IMR-90 (cell line): Measurements from ENCODE around the gene ALK. TPM values are rescaled to one million over a fixed set of nuclear protein-coding genes. Genes with fewer than 3 reads are reported as not detected.

Experiments
- ATAC-seq: fragments of 200-7000 bp; cut with Tn5 transposase; 2 replicates; pipeline ENCODE4 v1.9.1; 2020; ENCODE audit warnings: low read depth, mild to moderate bottlenecking, moderate library complexity
- BruUV-seq: library from RNA; stranded (reverse); fragments of 400-500 nt; replicated peaks from 2 replicates; lab custom pipeline; 2021; lab: Mats Ljungman, UMichigan
- CTCF ChIA-PET: fragments of 300-600 bp; formaldehyde crosslinking; extraction: SDS; loops from one replicate; lab custom pipeline; 2021; ENCODE audit warnings: antibody characterized with exemption; lab: Yijun Ruan, JAX
- POLR2A ChIA-PET: fragments of 300-600 bp; sonication (Branson Sonifier 250); formaldehyde crosslinking; loops from one replicate; lab custom pipeline; 2022; ENCODE audit warnings: antibody characterized with exemption; ENCODE audit not compliant: unreplicated experiment; lab: Charles Lee
- DNase-seq: peaks from one replicate; pipeline ENCODE4 v3.0.0; 2013
- H2AFZ ChIP-seq: replicated peaks from 2 replicates; pipeline ENCODE3; 2013; ENCODE audit warnings: low read length, mild to moderate bottlenecking; ENCODE audit not compliant: poor library complexity
- H2AK5ac ChIP-seq: 2 replicates; pipeline ENCODE4 v1.6.1; 2013; ENCODE audit warnings: low read depth, low read length, inconsistent platforms
- H2AK9ac ChIP-seq: replicated peaks from 2 replicates; pipeline ENCODE3; 2013; ENCODE audit warnings: mild to moderate bottlenecking, low read depth, low read length, moderate library complexity; ENCODE audit not compliant: poor library complexity
- H2BK120ac ChIP-seq: 2 replicates; pipeline ENCODE4 v1.6.1; 2013; ENCODE audit warnings: low read depth, low read length, inconsistent platforms
- H2BK15ac ChIP-seq: 3 replicates; pipeline ENCODE4 v1.6.1; 2013; ENCODE audit warnings: low read depth, low read length, inconsistent platforms
- H2BK20ac ChIP-seq: 2 replicates; pipeline ENCODE4 v1.6.1; 2013; ENCODE audit warnings: low read depth, mild to moderate bottlenecking, inconsistent platforms, low read length, moderate library complexity
- H2BK5ac ChIP-seq: 2 replicates; pipeline ENCODE4 v1.6.1; 2013; ENCODE audit warnings: mild to moderate bottlenecking, low read depth, low read length, inconsistent platforms; ENCODE audit not compliant: poor library complexity, severe bottlenecking
- H3K14ac ChIP-seq: replicated peaks from 2 replicates; pipeline ENCODE4 v1.6.1; 2013; ENCODE audit warnings: low read depth, low read length, inconsistent platforms
- H3K18ac ChIP-seq: 2 replicates; pipeline ENCODE4 v1.6.1; 2013; ENCODE audit warnings: low read depth, low read length, control low read depth
- H3K23ac ChIP-seq: 2 replicates; pipeline ENCODE4 v1.6.1; 2013; ENCODE audit warnings: low read depth, low read length, inconsistent platforms
- H3K27ac ChIP-seq: 2 replicates; pipeline ENCODE4 v1.5.1; 2013; ENCODE audit warnings: mild to moderate bottlenecking, control low read depth, low read length; ENCODE audit not compliant: insufficient read depth
- H3K27me3 ChIP-seq: 2 replicates; pipeline ENCODE4 v1.6.1; 2013; ENCODE audit warnings: low read length; ENCODE audit not compliant: control insufficient read depth, insufficient read depth
- H3K36me3 ChIP-seq: 2 replicates; pipeline ENCODE4 v1.6.1; 2013; ENCODE audit warnings: low read length, mixed read lengths; ENCODE audit not compliant: control insufficient read depth, insufficient read depth
- H3K4ac ChIP-seq: 2 replicates; pipeline ENCODE4 v1.6.1; 2013; ENCODE audit warnings: low read depth, low read length, inconsistent platforms
- H3K4me1 ChIP-seq: 2 replicates; pipeline ENCODE4 v1.6.1; 2013; ENCODE audit warnings: low read length, mixed read lengths; ENCODE audit not compliant: control insufficient read depth, insufficient read depth
- H3K4me2 ChIP-seq: 2 replicates; pipeline ENCODE4 v1.6.1; 2013; ENCODE audit warnings: low read depth, mild to moderate bottlenecking, control low read depth, low read length, moderate library complexity
- H3K4me3 ChIP-seq: 2 replicates; pipeline ENCODE4 v1.5.1; 2013; ENCODE audit warnings: low read depth, mild to moderate bottlenecking, control low read depth, low read length, moderate library complexity; ENCODE audit not compliant: insufficient read depth
- H3K56ac ChIP-seq: 2 replicates; pipeline ENCODE4 v1.6.1; 2013; ENCODE audit warnings: low read length, inconsistent platforms; ENCODE audit not compliant: insufficient read depth; ENCODE audit errors: extremely low read depth
- H3K79me1 ChIP-seq, 2 experiments: 2 replicates each; pipeline ENCODE4 v1.6.1; 2013; ENCODE audit warnings: low read length in 2 of 2, inconsistent platforms in 1 of 2, low read depth in 1 of 2
- H3K9ac ChIP-seq: 2 replicates; pipeline ENCODE4 v1.6.1; 2013; ENCODE audit warnings: low read depth, low read length, control low read depth
- H3K9me1 ChIP-seq: 2 replicates; pipeline ENCODE4 v1.6.1; 2013; ENCODE audit warnings: low read length, inconsistent platforms; ENCODE audit not compliant: insufficient read depth
- H3K9me3 ChIP-seq: 2 replicates; pipeline ENCODE4 v1.6.1; 2013; ENCODE audit warnings: low read length; ENCODE audit not compliant: control insufficient read depth, insufficient read depth
- H4K20me1 ChIP-seq: 2 replicates; pipeline ENCODE4 v1.6.1; 2013; ENCODE audit warnings: low read length, inconsistent platforms; ENCODE audit not compliant: insufficient read depth
- H4K5ac ChIP-seq: 2 replicates; pipeline ENCODE4 v1.6.1; 2013; ENCODE audit warnings: mild to moderate bottlenecking, low read depth, low read length, control low read depth
- H4K8ac ChIP-seq, 2 experiments: 2 replicates each; pipeline ENCODE4 v1.6.1; 2013; ENCODE audit warnings: low read depth in 2 of 2, low read length in 2 of 2, control low read depth in 1 of 2, inconsistent platforms in 1 of 2
- H4K91ac ChIP-seq: 2 replicates; pipeline ENCODE4 v1.6.1; 2013; ENCODE audit warnings: low read depth, low read length, inconsistent platforms; ENCODE audit not compliant: insufficient read depth
- BHLHE40 ChIP-seq: fragments of 150-350 bp; IDR thresholded peaks from 2 replicates; pipeline ENCODE4 v1.6.1; 2016; ENCODE audit warnings: mild to moderate bottlenecking, low read depth, low read length
- CEBPB ChIP-seq: IDR thresholded peaks from 2 replicates; pipeline ENCODE4 v1.6.1; 2012; ENCODE audit warnings: low read depth, low read length, improper control_type of control experiment
- CHD1 ChIP-seq: IDR thresholded peaks from 2 replicates; pipeline ENCODE4 v1.6.1; 2012; ENCODE audit warnings: low read depth, low read length, improper control_type of control experiment
- CTCF ChIP-seq: conservative IDR thresholded peaks from 2 replicates; pipeline ENCODE4 v1.5.1; 2012; ENCODE audit warnings: mild to moderate bottlenecking, low read depth, low read length, improper control_type of control experiment
- ELK1 ChIP-seq: fragments of 150-350 bp; IDR thresholded peaks from 2 replicates; pipeline ENCODE4 v1.6.1; 2016; ENCODE audit warnings: low read depth, mild to moderate bottlenecking, low read length, moderate library complexity, borderline replicate concordance
- FOS ChIP-seq: fragments of 150-350 bp; IDR thresholded peaks from 2 replicates; pipeline ENCODE4 v1.6.1; 2016; ENCODE audit warnings: low read depth, low read length
- MAFK ChIP-seq: IDR thresholded peaks from 2 replicates; pipeline ENCODE4 v1.6.1; 2012; ENCODE audit warnings: low read depth, low read length, improper control_type of control experiment
- MAZ ChIP-seq: IDR thresholded peaks from 2 replicates; pipeline ENCODE4 v1.6.1; 2012; ENCODE audit warnings: low read depth, mild to moderate bottlenecking, low read length, improper control_type of control experiment, moderate library complexity, borderline replicate concordance
- MXI1 ChIP-seq: IDR thresholded peaks from 2 replicates; pipeline ENCODE4 v1.6.1; 2012; ENCODE audit warnings: low read depth, mild to moderate bottlenecking, low read length, moderate library complexity, borderline replicate concordance
- NFE2L2 ChIP-seq: fragments of 150-350 bp; IDR thresholded peaks from 2 replicates; pipeline ENCODE4 v1.6.1; 2016; ENCODE audit warnings: low read depth, mild to moderate bottlenecking, low read length
- POLR2A ChIP-seq: IDR thresholded peaks from 2 replicates; pipeline ENCODE4 v1.6.1; 2012; ENCODE audit warnings: mild to moderate bottlenecking, low read depth, low read length
- RAD21 ChIP-seq: IDR thresholded peaks from 2 replicates; pipeline ENCODE4 v1.6.1; 2012; ENCODE audit warnings: low read length, improper control_type of control experiment
- RCOR1 ChIP-seq: IDR thresholded peaks from 2 replicates; pipeline ENCODE4 v1.6.1; 2012; ENCODE audit warnings: mild to moderate bottlenecking, low read length, improper control_type of control experiment; ENCODE audit not compliant: insufficient replicate concordance
- RFX5 ChIP-seq: IDR thresholded peaks from 2 replicates; pipeline ENCODE4 v1.8.0; 2012; ENCODE audit warnings: low read depth, mild to moderate bottlenecking, low read length, moderate library complexity
- SMC3 ChIP-seq: fragments of 150-350 bp; IDR thresholded peaks from 2 replicates; pipeline ENCODE4 v1.6.1; 2016; ENCODE audit warnings: low read depth, mild to moderate bottlenecking, antibody characterized with exemption, low read length, moderate library complexity
- USF2 ChIP-seq: fragments of 150-350 bp; IDR thresholded peaks from 2 replicates; pipeline ENCODE4 v1.6.1; 2017; ENCODE audit warnings: mild to moderate bottlenecking, antibody characterized with exemption, low read length, low read depth
- WGBS, 2 experiments: methylation state at CpG; one replicate each; pipeline versions ENCODE4 v1.1.5 to v1.1.7; 2013; ENCODE audit warnings: missing lambda C conversion rate in 2 of 2; ENCODE audit not compliant: insufficient read length in 1 of 2; ENCODE audit errors: extremely low coverage in 2 of 2; 5-methylcytosine and 5-hydroxymethylcytosine counted together
- dilution Hi-C: fragments of 300-500 bp; cut with HindIII; formaldehyde crosslinking; loops from one replicate; pipeline ENCODE4 v1.14.3; 2018; ENCODE audit warnings: low sequenced_read_pairs; ENCODE audit not compliant: unreplicated experiment
- in situ Hi-C: fragments of 300-500 bp; cut with MboI; formaldehyde crosslinking; loops from 3 replicates; pipeline ENCODE4 v1.14.3; 2019; ENCODE audit warnings: low sequenced_read_pairs, inconsistent platforms, mixed read lengths
- intact Hi-C: fragments of 100-400 bp; cut with micrococcal nuclease; formaldehyde crosslinking; loops from 2 replicates; pipeline ENCODE4 v1.10.0; 2022
- polyA plus RNA-seq, 3 experiments: library from polyadenylated mRNA; depleted of rRNA; stranded (reverse); fragments of >200 nt; gene quantifications; 2 replicates each; pipeline ENCODE4 v1.2.3, GENCODE V29; 2012; ENCODE audit warnings: low replicate concordance in 1 of 3
- total RNA-seq: library from RNA; depleted of rRNA; stranded (reverse); fragments of >200 nt; gene quantifications from 2 replicates; pipeline ENCODE4 v1.2.3, GENCODE V29; 2012

The ALK gene
- total and polyA plus RNA-seq, 2 of the 4 experiments (the other 2 are of a cell fraction) = not detected

GRCh38 chr2:29582062-29582461 is 339.3 kb downstream of the ALK start:
- in situ Hi-C loops = no loop called here
- Histone ChIP-seq H3K4me3 (no peak overlapping the region), H3K27me3 (peaks cover 2% of the 10 kb centered on the region; the same call in 1 of the 2 replicates), H3K9me3 (no peaks in the 10 kb centered on the region), H2BK120ac (no peak overlapping the region), H2AK5ac (no peak overlapping the region), H2AK9ac (no peak overlapping the region), H2BK20ac (no peak overlapping the region), H3K18ac (no peak overlapping the region), H2AFZ (no peak overlapping the region), H3K23ac (no peak overlapping the region), H3K56ac (no peak overlapping the region), H3K4ac (no peak overlapping the region), H3K14ac (no peak overlapping the region), H4K91ac (no peak overlapping the region), H3K27ac (no peak overlapping the region), H4K5ac (no peak overlapping the region), H3K4me2 (no peak overlapping the region), H3K79me1 (no peaks in the 10 kb centered on the region), H3K9me1 (no peaks in the 10 kb centered on the region), H2BK15ac (no peak overlapping the region), H4K20me1 (no peaks in the 10 kb centered on the region), H3K36me3 (no peaks in the 10 kb centered on the region), H3K4me1 (no peaks in the 10 kb centered on the region), H3K9ac (no peak overlapping the region), H2BK5ac (no peak overlapping the region), H4K8ac (no peak overlapping the region)
- no peak for TF ChIP-seq SMC3
- TF ChIP-seq MAZ = no peak
- no peak for TF ChIP-seq MAFK
- no peak for TF ChIP-seq USF2
- no peak for TF ChIP-seq CHD1
- no peak for TF ChIP-seq RCOR1
- TF ChIP-seq MXI1 = no peak
- no peak for TF ChIP-seq FOS
- no peak for TF ChIP-seq RAD21
- TF ChIP-seq RFX5 = no peak
- TF ChIP-seq BHLHE40 = no peak
- no peak for TF ChIP-seq POLR2A
- no peak for TF ChIP-seq ELK1
- no peak for TF ChIP-seq CEBPB
- TF ChIP-seq CTCF = no peak
- TF ChIP-seq NFE2L2 = no peak
- no TSS peak for BruUV-seq
- POLR2A ChIA-PET = no interaction called here
- no CpG with 5 or more reads among the region's 2 CpGs for WGBS, 2 experiments
- intact Hi-C loops = no loop called here
- no peak for DNase-seq
- dilution Hi-C loops = no loop called here
- ATAC-seq = no peak
- CTCF ChIA-PET = no interaction called here
